GM12892 (cell line): Measurements from ENCODE around the gene GDA.

Experiments
- POLR2A ChIP-seq: IDR thresholded peaks from 2 replicates; pipeline ENCODE4 v1.6.1; 2011; ENCODE audit warnings: low read depth, low read length, control low read depth
- POLR2AphosphoS5 ChIP-seq: IDR thresholded peaks from 2 replicates; pipeline ENCODE4 v1.6.1; 2011; ENCODE audit warnings: low read depth, low read length, control low read depth
- TAF1 ChIP-seq: IDR thresholded peaks from 2 replicates; pipeline ENCODE4 v1.6.1; 2011; ENCODE audit warnings: low read depth, mild to moderate bottlenecking, control low read depth, low read length, borderline replicate concordance

- TF ChIP-seq POLR2AphosphoS5: no peak
- no peak for TF ChIP-seq POLR2A
- no peak for TF ChIP-seq TAF1
Observed at GRCh38 chr9:72254901-72255545, 105.8 kb downstream of the GDA start.
